ENCODE measurements around the gene LRRC36.

- no peak for TF ChIP-seq POLR2A (IDR thresholded peaks at IDR 0.05)
- no peak for TF ChIP-seq CTCF (IDR thresholded peaks at IDR 0.05)
- TF ChIP-seq EP300 (IDR thresholded peaks at IDR 0.05) = no peak
Observed at GRCh38 chr16:67310561-67310960, 16.1 kb upstream of the LRRC36 start.

All from tibial nerve (tissue), 4 donors.